Measurements from ENCODE around the gene ZNF583. TPM values are rescaled to one million over a fixed set of nuclear protein-coding genes. Genes with fewer than 3 reads are reported as not detected.

Gene ZNF583
- total and polyA plus RNA-seq, 2 of the 13 experiments (the other 11 are each of a cell fraction or from before 2014, with no cell fraction given) = 0.65 to 5.3 TPM

- TF ChIP-seq MAX (IDR thresholded peaks at IDR 0.05) (peak; percentile 70), THAP11 (CRISPR knock-in tag; IDR thresholded peaks at IDR 0.05) (peak; percentile 97), ZNF564 (CRISPR knock-in tag; IDR thresholded peaks at IDR 0.05) (no peak), CBX2 (IDR thresholded peaks at IDR 0.05; ENCODE audit: low read depth, low read length) (no peak), CBX2 (CRISPR knock-in tag; IDR thresholded peaks at IDR 0.05; ENCODE audit: low read depth) (no peak), AGO1 (IDR thresholded peaks at IDR 0.05; ENCODE audit: low read depth, low read length, poor library complexity, severe bottlenecking) (peak; percentile 40), GABPA (IDR thresholded peaks at IDR 0.05; ENCODE audit: low read depth, low read length) (peak; percentile 31), GABPA (CRISPR knock-in tag; IDR thresholded peaks at IDR 0.05; ENCODE audit: low read depth) (peak; percentile 67), RFX1 (IDR thresholded peaks at IDR 0.05) (no peak), CREB1 (IDR thresholded peaks at IDR 0.05) (no peak), CREB1 (CRISPR knock-in tag; IDR thresholded peaks at IDR 0.05) (0 out of 2 replicates have a peak, but pooled peaks have one; percentile 35), TMF1 (CRISPR knock-in tag; IDR thresholded peaks at IDR 0.05; ENCODE audit: low read depth) (no peak), ZSCAN31 (CRISPR knock-in tag; IDR thresholded peaks at IDR 0.05; ENCODE audit: low read depth) (0 out of 2 replicates have a peak, but pooled peaks have one; percentile 40), EZH2 (conservative IDR thresholded peaks at IDR 0.05; ENCODE audit: low read depth, low read length) (no peak), ATF6 (CRISPR knock-in tag; conservative IDR thresholded peaks at IDR 0.05) (no peak), SMAD3 (CRISPR knock-in tag; IDR thresholded peaks at IDR 0.05) (no peak), ZUFSP (CRISPR knock-in tag; IDR thresholded peaks at IDR 0.05; ENCODE audit: borderline replicate concordance) (no peak), TRAFD1 (CRISPR knock-in tag; IDR thresholded peaks at IDR 0.05; ENCODE audit: borderline replicate concordance) (no peak), KLF13 (CRISPR knock-in tag; IDR thresholded peaks at IDR 0.05) (no peak), ZFX (CRISPR knock-in tag; IDR thresholded peaks at IDR 0.05; ENCODE audit: low read depth) (peak; percentile 79), NRL (CRISPR knock-in tag; IDR thresholded peaks at IDR 0.05; ENCODE audit: borderline replicate concordance) (no peak), NFE2L2 (IDR thresholded peaks at IDR 0.05; ENCODE audit: low read length) (no peak), ONECUT2 (CRISPR knock-in tag; IDR thresholded peaks at IDR 0.05) (no peak), ZNF382 (CRISPR knock-in tag; IDR thresholded peaks at IDR 0.05; ENCODE audit: borderline replicate concordance) (no peak)
Measured at GRCh38 chr19:56393119-56394012, 10.8 kb upstream of the ZNF583 start, which contains the start of gene ZNF582 (continued).

Measured in HepG2 (cell line).